Stimulated activated naive CD8-positive, alpha-beta T cell treated with anti-CD3 and anti-CD28 coated beads, Interleukin-15, Interleukin-2, amounts not matched to agents 100 ng/mL and 50 ng/mL, for 24 hours (primary cell): Measurements from ENCODE around the gene MXD1.
"Not testable (repeated sequence)": the region's sequence is repeated elsewhere in the genome, so short reads cannot be mapped to it uniquely, and the experiment has no call there.

Experiments
- H3K27ac Mint-ChIP-seq: one replicate; pipeline ENCODE4 v1.8.0; 2021; ENCODE audit warnings: mild to moderate bottlenecking, mixed read lengths
- H3K27me3 Mint-ChIP-seq: one replicate; pipeline ENCODE4 v1.8.0; 2021; ENCODE audit warnings: mixed read lengths
- H3K36me3 Mint-ChIP-seq: one replicate; pipeline ENCODE4 v1.8.0; 2021; ENCODE audit warnings: low read depth, mixed read lengths
- H3K4me1 Mint-ChIP-seq: one replicate; pipeline ENCODE4 v1.8.0; 2021; ENCODE audit warnings: low read depth, mixed read lengths
- H3K4me3 Mint-ChIP-seq: one replicate; pipeline ENCODE4 v1.8.0; 2021; ENCODE audit warnings: mild to moderate bottlenecking, mixed read lengths
- H3K9me3 Mint-ChIP-seq: one replicate; pipeline ENCODE4 v1.8.0; 2021; ENCODE audit warnings: mixed read lengths

The MXD1 gene

GRCh38 chr2:69914950-69915945, at the start of gene MXD1:
MXD1 (plus strand) TSS chr2:69915109; CDS start chr2:69915331, 222 bp downstream.
- Mint-ChIP-seq H3K36me3 (peaks cover 18% of the 10 kb centered on the region), H3K27me3 (no peaks in the 10 kb centered on the region), H3K27ac (peak within 1 kb of the TSS; percentile 88), H3K9me3 (no peaks in the 10 kb centered on the region), H3K4me1 (peaks cover 39% of the 10 kb centered on the region), H3K4me3 (peak within 1 kb of the TSS; percentile 85)

GRCh38 chr2:69888451-69888850, 26.5 kb upstream of the MXD1 start:
- H3K9me3 Mint-ChIP-seq, result peaks cover 3% of the 10 kb centered on the region
- H3K4me1 Mint-ChIP-seq, result peaks cover 8% of the 10 kb centered on the region
- H3K36me3 Mint-ChIP-seq, result no peaks in the 10 kb centered on the region
- no peaks in the 10 kb centered on the region for H3K27me3 Mint-ChIP-seq
- no peak overlapping the region for H3K27ac Mint-ChIP-seq
- no peak overlapping the region for H3K4me3 Mint-ChIP-seq

DNA sequence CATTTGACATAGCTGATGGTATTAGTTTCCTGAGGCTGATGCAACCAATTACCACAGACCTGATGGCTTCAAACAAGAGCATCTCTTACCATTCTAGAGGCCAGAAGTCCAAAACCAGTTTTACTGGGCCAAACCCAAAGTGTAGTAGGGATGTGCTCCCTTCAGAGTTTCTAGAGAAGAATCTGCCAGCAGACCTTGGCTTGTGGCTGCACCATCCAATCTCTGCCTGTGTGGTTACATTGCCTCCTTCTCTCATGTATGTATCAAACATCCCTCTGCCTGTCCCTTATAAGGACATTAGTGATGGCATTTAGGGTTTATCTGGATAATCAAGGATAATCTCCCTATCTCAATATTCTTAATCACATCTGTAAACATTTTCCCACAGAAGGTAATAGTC, 25.6 kb upstream of the MXD1 start:
- Mint-ChIP-seq H3K27ac (no peak overlapping the region), H3K36me3 (no peaks in the 10 kb centered on the region), H3K27me3 (no peaks in the 10 kb centered on the region), H3K9me3 (peaks cover 3% of the 10 kb centered on the region), H3K4me1 (peaks cover 13% of the 10 kb centered on the region), H3K4me3 (no peak overlapping the region)

DNA sequence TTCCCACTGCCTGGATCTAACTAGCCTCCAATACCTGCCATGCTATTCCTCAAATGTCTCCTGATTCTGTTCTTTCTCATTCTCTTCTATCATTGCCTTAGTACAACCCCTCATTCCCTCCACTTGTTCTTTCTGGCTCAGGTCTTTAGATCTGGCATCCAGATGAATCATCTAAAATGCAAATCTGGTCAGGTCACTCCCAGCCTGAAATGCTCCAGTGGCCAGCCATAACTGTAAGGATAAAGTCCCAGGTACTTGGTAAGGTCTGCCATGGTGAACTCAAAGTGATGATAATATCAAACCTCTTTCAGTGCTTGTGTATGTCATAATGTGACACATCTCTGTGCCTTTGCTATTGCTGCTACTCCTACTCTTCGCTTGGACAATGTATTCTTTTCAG, 24.0 kb upstream of the MXD1 start:
- no peak overlapping the region for H3K4me3 Mint-ChIP-seq
- no peak overlapping the region for H3K27ac Mint-ChIP-seq
- peaks cover 6% of the 10 kb centered on the region for H3K36me3 Mint-ChIP-seq
- H3K27me3 Mint-ChIP-seq, result no peaks in the 10 kb centered on the region
- H3K9me3 Mint-ChIP-seq, result peaks cover 3% of the 10 kb centered on the region
- H3K4me1 Mint-ChIP-seq, result peaks cover 26% of the 10 kb centered on the region

DNA sequence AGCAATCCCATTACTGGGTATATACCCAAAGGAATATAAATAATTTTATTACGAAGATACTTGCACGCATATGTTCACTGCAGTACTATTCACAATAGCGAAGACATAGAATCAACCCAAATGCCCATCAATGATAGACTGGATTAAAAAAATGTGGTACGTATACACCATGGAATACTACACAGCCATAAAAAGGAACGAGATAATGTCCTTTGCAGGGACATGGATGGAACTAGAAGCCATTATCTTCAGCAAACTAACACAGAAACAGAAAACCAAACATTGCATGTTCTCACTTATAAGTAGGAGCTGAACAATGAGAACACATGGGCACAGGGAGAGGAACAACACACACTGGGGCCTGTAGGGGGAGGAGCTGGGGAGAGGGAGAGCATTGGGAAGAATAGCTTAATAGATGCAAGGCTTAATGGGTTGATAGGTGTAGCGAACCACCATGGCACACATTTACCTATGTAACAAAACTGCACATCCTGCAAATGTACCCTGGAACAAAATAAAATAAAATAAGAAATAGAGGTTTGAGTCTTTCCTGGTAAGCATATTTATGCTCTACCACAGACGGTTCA, 22.0 kb upstream of the MXD1 start:
- H3K27ac Mint-ChIP-seq, result peak overlapping the region; percentile 98
- peaks cover 23% of the 10 kb centered on the region for H3K36me3 Mint-ChIP-seq
- peaks cover 36% of the 10 kb centered on the region for H3K4me1 Mint-ChIP-seq
- not testable (repeated sequence) for H3K27me3 Mint-ChIP-seq, H3K9me3 Mint-ChIP-seq
- peak overlapping the region; percentile 99 for H3K4me3 Mint-ChIP-seq

- H3K4me3 Mint-ChIP-seq, result peak within 1 kb of the TSS; percentile 99
- no peaks in the 10 kb centered on the region for H3K27me3 Mint-ChIP-seq
- peaks cover 39% of the 10 kb centered on the region for H3K4me1 Mint-ChIP-seq
- H3K36me3 Mint-ChIP-seq, result peaks cover 33% of the 10 kb centered on the region
- H3K27ac Mint-ChIP-seq, result peak within 1 kb of the TSS; percentile 98
- H3K9me3 Mint-ChIP-seq, result peaks cover 3% of the 10 kb centered on the region
These were observed 21.0 kb upstream of the MXD1 start, which contains the start of gene SNRNP27 for GRCh38 chr2:69893684-69894551. SNRNP27 (plus strand) TSS chr2:69893956; CDS start chr2:69893985, 29 bp downstream.

DNA sequence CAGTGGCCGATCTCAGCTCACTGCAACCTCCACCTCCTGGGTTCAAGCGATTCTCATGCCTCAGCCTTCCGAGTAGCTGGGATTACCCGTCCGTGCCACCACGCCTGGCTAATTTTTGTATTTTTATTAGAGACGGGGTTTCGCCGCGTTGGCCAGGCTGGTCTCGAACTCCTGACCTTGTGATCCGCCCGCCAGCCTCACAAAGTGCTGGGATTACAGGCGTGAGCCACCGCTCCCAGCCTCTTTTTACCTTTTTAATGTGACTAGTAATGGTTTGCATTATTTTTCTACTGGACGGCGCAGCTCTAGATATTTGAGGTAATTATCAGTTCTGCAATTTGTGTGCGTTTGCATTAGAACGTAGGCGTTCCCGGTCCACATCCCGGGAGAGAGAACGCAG, 20.2 kb upstream of the MXD1 start:
- H3K27me3 Mint-ChIP-seq, H3K9me3 Mint-ChIP-seq, H3K27ac Mint-ChIP-seq: not testable (repeated sequence)
- H3K36me3 Mint-ChIP-seq, result peaks cover 39% of the 10 kb centered on the region
- peak overlapping the region; percentile 99 for H3K4me3 Mint-ChIP-seq
- peaks cover 39% of the 10 kb centered on the region for H3K4me1 Mint-ChIP-seq

- Mint-ChIP-seq H3K9me3 (no peaks in the 10 kb centered on the region), H3K4me3 (peak overlapping the region; percentile 79), H3K27ac (peak overlapping the region; percentile 92), H3K36me3 (peaks cover 65% of the 10 kb centered on the region), H3K27me3 (no peaks in the 10 kb centered on the region), H3K4me1 (peaks cover 44% of the 10 kb centered on the region)
These were observed 12.5 kb upstream of the MXD1 start for GRCh38 chr2:69902213-69902922.

GRCh38 chr2:69907216-69907615, 7.7 kb upstream of the MXD1 start:
- Mint-ChIP-seq H3K27me3 (no peaks in the 10 kb centered on the region), H3K4me3 (no peak overlapping the region), H3K4me1 (peaks cover 17% of the 10 kb centered on the region), H3K27ac (peak overlapping the region; percentile 21), H3K9me3 (no peaks in the 10 kb centered on the region), H3K36me3 (peaks cover 46% of the 10 kb centered on the region)

- no peak overlapping the region for H3K4me3 Mint-ChIP-seq
- peaks cover 26% of the 10 kb centered on the region for H3K36me3 Mint-ChIP-seq
- no peaks in the 10 kb centered on the region for H3K9me3 Mint-ChIP-seq
- peaks cover 28% of the 10 kb centered on the region for H3K4me1 Mint-ChIP-seq
- H3K27me3 Mint-ChIP-seq, result no peaks in the 10 kb centered on the region
- H3K27ac Mint-ChIP-seq, result no peak overlapping the region
These were observed 2.8 kb upstream of the MXD1 start for GRCh38 chr2:69911985-69912563.

- peak overlapping the region; percentile 88 for H3K27ac Mint-ChIP-seq
- peaks cover 17% of the 10 kb centered on the region for H3K36me3 Mint-ChIP-seq
- no peaks in the 10 kb centered on the region for H3K9me3 Mint-ChIP-seq
- peak overlapping the region; percentile 85 for H3K4me3 Mint-ChIP-seq
- H3K27me3 Mint-ChIP-seq, result no peaks in the 10 kb centered on the region
- peaks cover 39% of the 10 kb centered on the region for H3K4me1 Mint-ChIP-seq
These were observed 552 bp upstream of the MXD1 start for GRCh38 chr2:69914164-69914949.

- H3K27me3 Mint-ChIP-seq, result no peaks in the 10 kb centered on the region
- H3K36me3 Mint-ChIP-seq, result peaks cover 21% of the 10 kb centered on the region
- peaks cover 39% of the 10 kb centered on the region for H3K4me1 Mint-ChIP-seq
- H3K27ac Mint-ChIP-seq, result peak overlapping the region; percentile 40
- H3K9me3 Mint-ChIP-seq, result no peaks in the 10 kb centered on the region
- H3K4me3 Mint-ChIP-seq, result peak overlapping the region; percentile 80
These were observed 1.2 kb downstream of the MXD1 start for GRCh38 chr2:69916106-69916505.

DNA sequence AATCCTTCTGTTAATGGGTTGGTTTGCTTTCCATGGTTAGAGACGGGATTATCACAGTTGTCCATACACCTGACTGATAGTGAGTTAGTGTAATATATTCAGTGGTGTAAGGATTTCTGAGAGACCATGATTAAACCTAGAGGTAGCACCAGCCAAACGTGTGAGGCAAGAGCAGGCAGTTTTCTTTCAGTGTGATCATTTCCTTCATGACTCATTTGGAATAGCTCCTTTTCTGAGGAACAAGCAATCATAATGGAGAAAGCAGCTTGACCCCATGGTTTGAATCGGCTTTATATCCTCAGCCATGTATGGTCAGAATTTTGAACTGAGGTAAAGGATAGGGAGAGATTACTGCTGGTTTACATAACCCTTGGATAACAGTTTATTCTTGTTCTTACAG, 2.9 kb downstream of the MXD1 start:
- Mint-ChIP-seq H3K9me3 (no peaks in the 10 kb centered on the region), H3K27ac (no peak overlapping the region), H3K4me3 (no peak overlapping the region), H3K4me1 (peaks cover 35% of the 10 kb centered on the region), H3K27me3 (no peaks in the 10 kb centered on the region), H3K36me3 (peaks cover 26% of the 10 kb centered on the region)
